ENCODE data around the gene ASF1B. TPM values are rescaled to one million over a fixed set of nuclear protein-coding genes. Genes with fewer than 3 reads are reported as not detected.

ASF1B gene
- total and polyA plus RNA-seq, 12 donors = 0.17 to 5.6 (median 0.63) TPM

DNA sequence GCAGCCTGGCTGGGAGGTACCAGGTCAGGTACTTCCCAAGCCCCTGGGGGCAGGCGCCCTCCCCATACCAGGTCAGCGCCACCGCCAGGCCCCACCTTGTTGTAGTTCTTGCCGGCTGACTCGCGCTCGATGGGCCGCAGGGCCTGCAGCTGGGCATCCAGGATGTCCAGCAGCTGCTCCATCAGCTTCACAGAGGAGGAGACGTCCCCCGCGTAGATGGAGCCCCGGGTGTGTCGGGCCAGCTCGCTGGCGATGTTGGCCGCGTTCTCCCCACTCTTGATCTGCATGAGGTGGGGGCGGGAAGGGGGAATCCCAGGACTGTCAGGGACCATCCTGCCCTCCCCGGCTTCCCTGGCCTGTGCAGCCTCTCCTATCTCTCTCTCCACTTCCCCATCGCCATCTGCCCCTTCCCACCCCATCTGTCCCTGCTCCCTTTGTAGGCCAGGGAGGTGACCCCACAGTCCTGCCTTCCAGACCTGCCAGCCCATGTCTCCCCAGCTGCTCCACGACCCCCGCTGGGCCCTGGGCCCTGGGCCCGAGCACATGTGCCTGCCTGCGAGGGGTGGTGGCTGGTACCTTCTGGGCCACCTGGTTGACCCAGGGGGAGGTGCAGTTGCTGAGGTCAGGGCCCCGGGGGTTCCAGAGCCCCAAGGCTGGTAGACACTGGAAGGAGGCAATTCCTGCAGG lies 23.8 kb upstream of the ASF1B start:
- TF ChIP-seq, protein P1, sequence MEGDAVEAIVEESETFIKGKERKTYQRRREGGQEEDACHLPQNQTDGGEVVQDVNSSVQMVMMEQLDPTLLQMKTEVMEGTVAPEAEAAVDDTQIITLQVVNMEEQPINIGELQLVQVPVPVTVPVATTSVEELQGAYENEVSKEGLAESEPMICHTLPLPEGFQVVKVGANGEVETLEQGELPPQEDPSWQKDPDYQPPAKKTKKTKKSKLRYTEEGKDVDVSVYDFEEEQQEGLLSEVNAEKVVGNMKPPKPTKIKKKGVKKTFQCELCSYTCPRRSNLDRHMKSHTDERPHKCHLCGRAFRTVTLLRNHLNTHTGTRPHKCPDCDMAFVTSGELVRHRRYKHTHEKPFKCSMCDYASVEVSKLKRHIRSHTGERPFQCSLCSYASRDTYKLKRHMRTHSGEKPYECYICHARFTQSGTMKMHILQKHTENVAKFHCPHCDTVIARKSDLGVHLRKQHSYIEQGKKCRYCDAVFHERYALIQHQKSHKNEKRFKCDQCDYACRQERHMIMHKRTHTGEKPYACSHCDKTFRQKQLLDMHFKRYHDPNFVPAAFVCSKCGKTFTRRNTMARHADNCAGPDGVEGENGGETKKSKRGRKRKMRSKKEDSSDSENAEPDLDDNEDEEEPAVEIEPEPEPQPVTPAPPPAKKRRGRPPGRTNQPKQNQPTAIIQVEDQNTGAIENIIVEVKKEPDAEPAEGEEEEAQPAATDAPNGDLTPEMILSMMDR (IDR thresholded peaks at IDR 0.05) = no peak
- WGBS, 2 donors = 91 to 93% methylated on average over 25 of the region's 25 CpGs
- H3K9me3 ChIP-seq = no peaks in the 10 kb centered on the region
- no peak overlapping the region for H3K4me3 ChIP-seq
- ATAC-seq (no peak), DNase-seq (no peak)
- H3K36me3 ChIP-seq = peaks cover 0 to 66% (median 24%) of the 10 kb centered on the region in 9 donors
- intact Hi-C loops (cut with DNase I) = no loop called here
- H3K4me1 ChIP-seq = no peaks in the 10 kb centered on the region
- H3K27me3 ChIP-seq = no peaks in the 10 kb centered on the region
- no peak overlapping the region for H3K27ac ChIP-seq

DNA sequence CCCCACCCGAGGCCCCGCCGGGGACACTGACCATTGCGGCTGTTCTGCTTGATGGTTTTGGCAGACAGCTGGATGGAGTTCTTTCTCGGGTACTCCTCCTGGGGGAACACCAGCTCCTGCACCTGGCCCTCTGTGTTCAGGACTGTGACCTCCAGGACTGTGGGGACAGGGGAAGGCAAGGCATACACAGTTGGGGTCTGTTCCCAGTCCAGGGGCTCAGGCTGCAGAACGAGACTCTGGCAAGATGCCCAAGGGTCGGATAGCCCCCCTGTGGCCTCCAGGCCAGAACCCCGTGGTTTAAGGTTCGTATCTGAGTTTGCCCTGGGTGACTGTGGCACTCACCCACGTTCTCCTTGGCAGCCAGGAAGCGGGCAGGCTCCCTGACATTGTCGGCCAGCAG lies 22.7 kb upstream of the ASF1B start:
- no peaks in the 10 kb centered on the region for H3K4me1 ChIP-seq
- no peak for DNase-seq
- no peak overlapping the region for H3K4me3 ChIP-seq
- H3K27me3 ChIP-seq = no peaks in the 10 kb centered on the region
- peaks cover 0 to 74% (median 31%) of the 10 kb centered on the region in 9 donors for H3K36me3 ChIP-seq
- H3K9me3 ChIP-seq = no peaks in the 10 kb centered on the region
- H3K27ac ChIP-seq = no peak overlapping the region
- 78 to 85% methylated on average over 12 of the region's 12 CpGs for WGBS, 2 donors
- no peak for ATAC-seq
- intact Hi-C loops (cut with DNase I) = loop anchor here in 1 of 10 donors (10.0 kb wide), 2 partner anchors 46 to 126 kb away; partner anchors contain the start of gene ADGRL1
- TF ChIP-seq, protein P1 (IDR thresholded peaks at IDR 0.05) = no peak

DNA sequence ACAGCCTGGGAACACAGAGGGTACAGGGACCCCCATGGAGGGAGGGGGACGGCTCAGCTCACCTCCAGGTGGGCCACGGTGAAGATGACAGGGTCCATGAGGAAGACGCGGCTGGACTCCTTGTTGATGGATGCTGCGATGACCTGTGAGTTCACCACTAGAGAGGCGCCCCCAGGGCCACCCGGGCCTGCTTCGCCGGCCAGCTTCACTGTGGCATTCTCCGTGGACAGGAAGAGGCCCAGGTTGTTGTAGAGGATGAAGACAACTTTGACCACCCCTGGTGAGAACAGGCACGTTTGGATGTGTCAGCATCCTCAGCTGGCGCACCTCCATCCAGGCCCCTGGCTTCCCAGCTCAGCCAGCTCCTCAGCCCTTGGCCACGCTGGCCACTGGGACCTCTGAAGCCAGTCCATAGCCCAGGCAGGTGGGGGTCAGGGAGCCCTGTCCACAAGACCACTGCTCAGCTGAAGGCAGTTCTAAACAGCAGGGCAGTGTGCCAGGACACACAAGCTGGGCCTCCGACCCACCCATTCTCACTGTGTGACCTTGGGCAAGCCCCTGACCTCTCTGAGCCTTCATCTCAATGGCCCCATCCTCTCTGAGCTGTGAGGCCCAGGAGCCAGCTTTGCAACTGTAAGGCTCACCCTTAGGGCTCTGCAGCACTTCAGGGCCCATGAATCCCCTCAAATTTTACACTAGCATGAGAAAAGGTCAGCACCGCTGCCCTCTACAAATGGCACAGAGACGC lies 22.1 kb upstream of the ASF1B start:
- Histone ChIP-seq H3K27ac (no peak overlapping the region), H3K4me1 (no peaks in the 10 kb centered on the region), H3K4me3 (no peak overlapping the region), H3K9me3 (no peaks in the 10 kb centered on the region), H3K27me3 (no peaks in the 10 kb centered on the region), H3K36me3 (peaks cover 0 to 77% (median 33%) of the 10 kb centered on the region in 9 donors)
- ATAC-seq = no peak
- TF ChIP-seq, protein P1 (IDR thresholded peaks at IDR 0.05) = no peak
- 92 to 94% methylated on average over 16 of the region's 16 CpGs for WGBS, 2 donors
- no peak for DNase-seq
- intact Hi-C loops (cut with DNase I) = loop anchor here in 1 of 10 donors (10.0 kb wide), 2 partner anchors 46 to 126 kb away; partner anchors contain the start of gene ADGRL1

DNA sequence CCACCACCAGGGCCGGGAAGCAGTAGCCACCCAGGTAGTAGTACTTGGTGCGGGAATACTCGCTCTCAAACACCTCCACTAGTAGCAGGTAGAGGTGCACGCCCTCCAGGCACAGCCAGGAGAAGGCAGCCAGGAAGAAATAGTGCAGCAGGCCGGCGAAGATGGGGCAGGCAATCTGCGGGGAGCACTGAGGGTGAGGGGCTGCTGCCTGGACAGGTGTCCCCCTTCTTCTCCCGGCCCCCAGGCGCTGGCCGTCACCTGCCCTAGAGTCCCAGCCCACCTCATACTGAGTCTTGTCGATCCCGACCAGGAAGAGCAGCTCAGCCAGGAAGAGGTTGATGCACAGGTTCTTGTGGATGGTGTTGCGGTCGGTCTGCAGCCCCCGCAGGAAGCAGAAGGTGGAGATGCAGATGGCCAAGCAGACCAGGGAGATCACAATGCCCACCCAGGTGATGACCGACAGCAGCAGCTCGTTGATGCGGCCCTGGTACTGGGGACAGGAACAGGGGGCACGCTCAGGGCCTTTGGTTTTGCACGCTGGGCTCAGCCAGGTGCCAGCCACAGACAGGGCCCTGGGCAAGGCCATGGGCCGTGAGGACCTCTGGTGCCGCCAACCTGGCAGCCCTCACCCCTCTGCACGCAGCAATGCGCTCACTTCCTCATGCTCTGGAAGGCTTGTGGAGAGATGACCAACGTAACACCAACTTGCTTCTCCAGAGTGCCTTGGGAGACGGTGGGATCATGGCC lies 20.8 kb upstream of the ASF1B start:
- Histone ChIP-seq H3K27me3 (no peaks in the 10 kb centered on the region), H3K27ac (no peak overlapping the region), H3K36me3 (peaks cover 0 to 76% (median 27%) of the 10 kb centered on the region in 9 donors), H3K9me3 (no peaks in the 10 kb centered on the region), H3K4me3 (no peak overlapping the region), H3K4me1 (no peaks in the 10 kb centered on the region)
- ATAC-seq (no peak), DNase-seq (no peak)
- WGBS, 2 donors = 94 to 95% methylated on average over 26 of the region's 26 CpGs
- TF ChIP-seq, protein P1 (IDR thresholded peaks at IDR 0.05) = no peak
- intact Hi-C loops (cut with DNase I) = loop anchor here in 1 of 10 donors (10.0 kb wide), 2 partner anchors 48 to 128 kb away; partner anchors contain the start of gene ADGRL1

All from heart right ventricle (tissue), 16 donors.